HFFc6 (cell line): ENCODE data around the gene SMYD3. TPM values are rescaled to one million over a fixed set of nuclear protein-coding genes. Genes with fewer than 3 reads are reported as not detected.

ENCODE experiments used
- DNase-seq: peaks from one replicate; pipeline ENCODE4 v3.0.0-alpha.2; 2018
- H3K27ac Mint-ChIP-seq: 2 replicates; pipeline ENCODE4 v1.8.0; 2020; ENCODE audit warnings: mild to moderate bottlenecking, mixed read lengths
- H3K27me3 Mint-ChIP-seq: 2 replicates; pipeline ENCODE4 v1.8.0; 2021; ENCODE audit warnings: mild to moderate bottlenecking, moderate library complexity, mixed read lengths; ENCODE audit not compliant: insufficient read depth
- H3K36me3 Mint-ChIP-seq: 2 replicates; pipeline ENCODE4 v1.8.0; 2021; ENCODE audit warnings: low read depth, mixed read lengths
- H3K4me1 Mint-ChIP-seq: 2 replicates; pipeline ENCODE4 v1.8.0; 2020; ENCODE audit warnings: low read depth, mixed read lengths
- H3K4me3 Mint-ChIP-seq: 2 replicates; pipeline ENCODE4 v1.8.0; 2020; ENCODE audit warnings: mild to moderate bottlenecking, moderate library complexity, mixed read lengths
- H3K9me3 Mint-ChIP-seq: 2 replicates; pipeline ENCODE4 v1.8.0; 2020; ENCODE audit warnings: mild to moderate bottlenecking, mixed read lengths
- CTCF ChIP-seq: fragments of 200-600 bp; sonication (generic); IDR thresholded peaks from 2 replicates; pipeline ENCODE4 v1.5.0; 2021; ENCODE audit warnings: antibody characterized with exemption, mild to moderate bottlenecking
- total RNA-seq, 6 experiments: library from RNA; stranded (reverse); fragmentation: NEBNext Ultra II Directional; extraction: Animal tissue kit (Norgen Biotek cat#: 25700); gene quantifications; 2 replicates in 1 of 6; 3 replicates in 5 of 6; pipeline ENCODE4 v1.2.3, GENCODE V29; 2021

SMYD3 gene
- total RNA-seq, 6 experiments from 2014 or later = 28.4 to 37.9 (median 31.2) TPM

DNA sequence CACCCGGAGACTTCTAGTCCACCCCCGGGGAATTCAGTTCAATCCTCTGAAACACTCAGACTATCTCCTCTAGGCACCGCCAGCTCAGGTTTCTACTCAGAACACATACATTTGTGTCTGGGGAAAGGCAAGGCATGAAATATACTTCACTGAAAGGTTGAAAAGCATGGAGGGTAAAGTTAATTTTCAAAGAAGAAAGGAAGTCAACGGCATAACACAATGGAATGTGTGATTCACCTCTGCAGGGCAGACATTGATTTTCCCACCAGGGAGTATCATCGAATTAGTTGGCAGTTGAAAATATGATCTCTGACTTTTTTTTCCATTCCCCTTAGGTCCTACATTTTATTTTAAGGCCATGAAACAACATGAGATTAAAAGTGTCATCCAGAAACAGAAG, 669.4 kb downstream of the SMYD3 start:
- H3K27ac Mint-ChIP-seq = peak overlapping the region; percentile 47
- H3K4me3 Mint-ChIP-seq = no peak overlapping the region
- no peak for TF ChIP-seq CTCF
- H3K4me1 Mint-ChIP-seq = peaks cover 25% of the 10 kb centered on the region
- peaks cover 5% of the 10 kb centered on the region for H3K36me3 Mint-ChIP-seq
- H3K9me3 Mint-ChIP-seq = no peaks in the 10 kb centered on the region
- H3K27me3 Mint-ChIP-seq = no peaks in the 10 kb centered on the region; the same call in 1 of the 2 replicates
- DNase-seq = no peak

GRCh38 chr1:245835386-245835785, 671.7 kb downstream of the SMYD3 start:
- TF ChIP-seq CTCF = no peak
- H3K36me3 Mint-ChIP-seq = peaks cover 5% of the 10 kb centered on the region
- H3K4me1 Mint-ChIP-seq = peaks cover 25% of the 10 kb centered on the region
- H3K4me3 Mint-ChIP-seq = no peak overlapping the region
- H3K27me3 Mint-ChIP-seq = no peaks in the 10 kb centered on the region; the same call in 1 of the 2 replicates
- no peak for DNase-seq
- no peaks in the 10 kb centered on the region for H3K9me3 Mint-ChIP-seq
- H3K27ac Mint-ChIP-seq = no peak overlapping the region

GRCh38 chr1:245834002-245834401, 673.1 kb downstream of the SMYD3 start:
- H3K36me3 Mint-ChIP-seq = peaks cover 10% of the 10 kb centered on the region
- no peak overlapping the region for H3K4me3 Mint-ChIP-seq
- no peaks in the 10 kb centered on the region for H3K9me3 Mint-ChIP-seq
- no peaks in the 10 kb centered on the region; the same call in 1 of the 2 replicates for H3K27me3 Mint-ChIP-seq
- H3K27ac Mint-ChIP-seq = no peak overlapping the region
- no peak for DNase-seq
- H3K4me1 Mint-ChIP-seq = peaks cover 25% of the 10 kb centered on the region
- no peak for TF ChIP-seq CTCF

GRCh38 chr1:245832771-245833527, 674.1 kb downstream of the SMYD3 start:
- no peak overlapping the region for H3K27ac Mint-ChIP-seq

DNA sequence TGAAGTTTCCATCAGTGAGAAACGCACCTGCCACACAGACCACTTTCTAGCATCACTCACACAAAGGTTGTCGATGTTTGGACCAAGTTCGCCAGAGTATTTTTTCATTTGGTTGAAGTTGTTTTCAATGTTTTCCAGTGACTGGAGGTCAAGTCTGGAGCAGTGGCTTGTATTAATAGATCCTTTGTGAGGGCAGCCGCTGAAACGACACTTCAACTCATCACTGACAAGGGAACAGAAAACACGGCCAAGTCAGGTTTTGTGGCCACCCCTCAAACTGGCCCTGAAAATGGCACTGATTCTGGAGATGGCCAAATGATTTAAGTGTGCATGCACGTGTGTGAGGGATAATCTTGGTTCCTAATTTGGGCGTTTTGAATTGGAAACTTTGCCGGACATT, 675.6 kb downstream of the SMYD3 start:
- no peak overlapping the region for H3K4me3 Mint-ChIP-seq
- DNase-seq = no peak
- peaks cover 18% of the 10 kb centered on the region for H3K36me3 Mint-ChIP-seq
- H3K9me3 Mint-ChIP-seq = no peaks in the 10 kb centered on the region
- H3K4me1 Mint-ChIP-seq = peaks cover 9% of the 10 kb centered on the region
- H3K27me3 Mint-ChIP-seq = no peaks in the 10 kb centered on the region; the same call in 1 of the 2 replicates
- no peak overlapping the region for H3K27ac Mint-ChIP-seq
- no peak for TF ChIP-seq CTCF

More at GRCh38 chr1:245832771-245833527, 674.1 kb downstream of the SMYD3 start:
- Mint-ChIP-seq H3K4me1 (peaks cover 21% of the 10 kb centered on the region), H3K9me3 (no peaks in the 10 kb centered on the region), H3K36me3 (peaks cover 10% of the 10 kb centered on the region), H3K4me3 (no peak overlapping the region), H3K27me3 (no peaks in the 10 kb centered on the region; the same call in 1 of the 2 replicates)
- DNase-seq = no peak
- no peak for TF ChIP-seq CTCF
